Stimulated activated naive B cell treated with anti-CD40 and anti-IgM and Interleukin-4, amounts not matched to agents 10 μg/mL and 1 μg/mL and 100 μg/mL, for 72 hours (primary cell): ENCODE measurements around the gene ADNP2.

ENCODE experiments used
- ATAC-seq, 2 donors: fragments of 150-1000 bp; cut with Tn5 transposase; replicated peaks; 2 replicates each; pipeline ENCODE4 v1.10.0; 2021; ENCODE audit warnings: moderate library complexity in 1 of 2
- DNase-seq: peaks from one replicate; pipeline ENCODE4 v3.0.0; 2021
- H3K27ac Mint-ChIP-seq: one replicate; pipeline ENCODE4 v1.8.0; 2022; ENCODE audit warnings: mild to moderate bottlenecking, mixed read lengths
- H3K27me3 Mint-ChIP-seq, 2 donors: one replicate each; pipeline ENCODE4 v1.8.0; 2022; ENCODE audit warnings: mixed read lengths in 2 of 2
- H3K36me3 Mint-ChIP-seq, 2 donors: one replicate each; pipeline ENCODE4 v1.8.0; 2022; ENCODE audit warnings: mixed read lengths in 2 of 2, mild to moderate bottlenecking in 1 of 2
- H3K4me1 Mint-ChIP-seq, 2 donors: one replicate each; pipeline ENCODE4 v1.8.0; 2022; ENCODE audit warnings: mixed read lengths in 2 of 2, mild to moderate bottlenecking in 1 of 2
- H3K4me3 Mint-ChIP-seq, 2 donors: one replicate each; pipeline ENCODE4 v1.8.0; 2022; ENCODE audit warnings: mild to moderate bottlenecking in 2 of 2, mixed read lengths in 2 of 2, moderate library complexity in 1 of 2
- H3K9me3 Mint-ChIP-seq, 2 donors: one replicate each; pipeline ENCODE4 v1.8.0; 2022; ENCODE audit warnings: mixed read lengths in 2 of 2, mild to moderate bottlenecking in 1 of 2

ADNP2 gene

GRCh38 chr18:80189531-80189865 is 80.4 kb downstream of the ADNP2 start:
- Mint-ChIP-seq H3K4me1 (peaks cover 2% of the 10 kb centered on the region in 2 donors), H3K27ac (no peak overlapping the region), H3K4me3 (no peak overlapping the region), H3K27me3 (peaks cover 18 to 26% of the 10 kb centered on the region in 2 donors), H3K36me3 (peaks cover 0 to 2% of the 10 kb centered on the region in 2 donors), H3K9me3 (peaks cover 4 to 9% of the 10 kb centered on the region in 2 donors)
- ATAC-seq (no peak), DNase-seq (no peak)
